Measurements from ENCODE around the gene BCHE. TPM values are rescaled to one million over a fixed set of nuclear protein-coding genes. Genes with fewer than 3 reads are reported as not detected.

BCHE gene
- polyA plus RNA-seq, 2 of the 4 experiments (the other 2 are of a cell fraction), result 2.8 to 5.5 TPM

DNA sequence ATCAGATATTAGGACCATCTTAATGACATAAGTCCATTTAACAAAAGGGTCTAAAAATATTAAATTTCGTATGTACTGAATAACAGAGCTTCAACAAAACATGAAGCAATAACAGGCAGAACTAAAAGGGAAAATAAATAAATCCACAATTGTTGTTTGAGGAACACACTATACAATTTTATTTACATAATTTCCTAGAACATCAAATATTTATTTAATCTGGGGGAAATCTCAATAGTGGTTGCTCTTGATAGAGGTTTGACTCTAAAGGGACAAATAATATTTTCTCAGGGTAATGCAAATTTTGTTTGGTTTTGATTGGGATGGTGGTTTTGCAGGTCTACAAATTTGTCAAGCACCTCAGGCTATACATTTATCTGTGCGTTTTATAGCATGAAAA is 90.3 kb downstream of the BCHE start:
- DNase-seq (ENCODE audit: low read depth in 1 of 2, low spot score in 1 of 2) (no peak), ATAC-seq (no peak), FAIRE-seq (no peak)
- H3K4me3 ChIP-seq, result no peak overlapping the region
- no peak overlapping the region for H3K27ac ChIP-seq
- no peak overlapping the region for H3K4me2 ChIP-seq
- 37% methylated on average over 2 of the region's 2 CpGs for WGBS (ENCODE audit: missing lambda C conversion rate)
- POLR2A ChIA-PET, result no interaction called here
- TF ChIP-seq ZC3H11A (IDR thresholded peaks at IDR 0.05) (no peak), SMC3 (IDR thresholded peaks at IDR 0.05) (no peak), KDM1A (IDR thresholded peaks at IDR 0.05; ENCODE audit: low read depth) (no peak), NPAS2 (CRISPR knock-in tag; IDR thresholded peaks at IDR 0.05; ENCODE audit: borderline replicate concordance) (no peak), HOXB5 (CRISPR knock-in tag; IDR thresholded peaks at IDR 0.05) (no peak), HMGXB4 (CRISPR knock-in tag; IDR thresholded peaks at IDR 0.05; ENCODE audit: borderline replicate concordance) (no peak), JUN (IDR thresholded peaks at IDR 0.05) (no peak), CEBPB (IDR thresholded peaks at IDR 0.05) (no peak), KDM5A (IDR thresholded peaks at IDR 0.05) (no peak), ATOH8 (CRISPR knock-in tag; IDR thresholded peaks at IDR 0.05; ENCODE audit: low read depth) (no peak), USF2 (IDR thresholded peaks at IDR 0.05) (no peak), POLR2AphosphoS2 (conservative IDR thresholded peaks at IDR 0.05; ENCODE audit: low read length) (no peak), CHD2 (IDR thresholded peaks at IDR 0.05; ENCODE audit: low read length, partially characterized antibody) (no peak), EP300 (IDR thresholded peaks at IDR 0.05) (no peak), ZFP36 (IDR thresholded peaks at IDR 0.05; ENCODE audit: borderline replicate concordance, partially characterized antibody) (no peak)
- TF ChIP-seq, protein P1, sequence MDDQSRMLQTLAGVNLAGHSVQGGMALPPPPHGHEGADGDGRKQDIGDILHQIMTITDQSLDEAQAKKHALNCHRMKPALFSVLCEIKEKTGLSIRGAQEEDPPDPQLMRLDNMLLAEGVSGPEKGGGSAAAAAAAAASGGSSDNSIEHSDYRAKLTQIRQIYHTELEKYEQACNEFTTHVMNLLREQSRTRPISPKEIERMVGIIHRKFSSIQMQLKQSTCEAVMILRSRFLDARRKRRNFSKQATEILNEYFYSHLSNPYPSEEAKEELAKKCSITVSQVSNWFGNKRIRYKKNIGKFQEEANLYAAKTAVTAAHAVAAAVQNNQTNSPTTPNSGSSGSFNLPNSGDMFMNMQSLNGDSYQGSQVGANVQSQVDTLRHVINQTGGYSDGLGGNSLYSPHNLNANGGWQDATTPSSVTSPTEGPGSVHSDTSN (IDR thresholded peaks at IDR 0.05), result no peak
- TF ChIP-seq, protein P2, sequence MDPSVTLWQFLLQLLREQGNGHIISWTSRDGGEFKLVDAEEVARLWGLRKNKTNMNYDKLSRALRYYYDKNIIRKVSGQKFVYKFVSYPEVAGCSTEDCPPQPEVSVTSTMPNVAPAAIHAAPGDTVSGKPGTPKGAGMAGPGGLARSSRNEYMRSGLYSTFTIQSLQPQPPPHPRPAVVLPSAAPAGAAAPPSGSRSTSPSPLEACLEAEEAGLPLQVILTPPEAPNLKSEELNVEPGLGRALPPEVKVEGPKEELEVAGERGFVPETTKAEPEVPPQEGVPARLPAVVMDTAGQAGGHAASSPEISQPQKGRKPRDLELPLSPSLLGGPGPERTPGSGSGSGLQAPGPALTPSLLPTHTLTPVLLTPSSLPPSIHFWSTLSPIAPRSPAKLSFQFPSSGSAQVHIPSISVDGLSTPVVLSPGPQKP (IDR thresholded peaks at IDR 0.05; ENCODE audit: low read depth, low read length), result no peak
- no peaks in the 10 kb centered on the region for H3K4me1 ChIP-seq
- H3K9me3 ChIP-seq, result no peaks in the 10 kb centered on the region
- CTCF ChIA-PET, result no interaction called here

GRCh38 chr3:165744025-165744424 is 93.2 kb downstream of the BCHE start:
- ChIA-PET CTCF (no interaction called here), POLR2A (no interaction called here)
- no peak for FAIRE-seq
- 64% methylated on average over 3 of the region's 3 CpGs for WGBS (ENCODE audit: missing lambda C conversion rate)
- Histone ChIP-seq H3K4me1 (no peaks in the 10 kb centered on the region), H3K27ac (no peak overlapping the region), H3K9me3 (no peaks in the 10 kb centered on the region), H3K4me3 (no peak overlapping the region), H3K4me2 (no peak overlapping the region)
- ATAC-seq, result no peak
- DNase-seq (ENCODE audit: low read depth in 1 of 2, low spot score in 1 of 2), result no peak
- TF ChIP-seq GATA3 (IDR thresholded peaks at IDR 0.05; ENCODE audit: borderline replicate concordance), result no peak
- TF ChIP-seq RARB (CRISPR knock-in tag; IDR thresholded peaks at IDR 0.05), result no peak
- TF ChIP-seq, protein P1 (IDR thresholded peaks at IDR 0.05), result no peak
- TF ChIP-seq ZSCAN20 (CRISPR knock-in tag; IDR thresholded peaks at IDR 0.05), result no peak
- TF ChIP-seq E2F6 (IDR thresholded peaks at IDR 0.05; ENCODE audit: borderline replicate concordance, low read depth), result no peak
- no peak for TF ChIP-seq RNF2 (IDR thresholded peaks at IDR 0.05; ENCODE audit: borderline replicate concordance, low read depth)
- no peak for TF ChIP-seq FOSB (CRISPR knock-in tag; IDR thresholded peaks at IDR 0.05)
- TF ChIP-seq ZNF302 (CRISPR knock-in tag; IDR thresholded peaks at IDR 0.05), result no peak
- no peak for TF ChIP-seq PHF8 (IDR thresholded peaks at IDR 0.05; ENCODE audit: borderline replicate concordance, low read depth)
- no peak for TF ChIP-seq EHMT2 (IDR thresholded peaks at IDR 0.05; ENCODE audit: low read depth)
- TF ChIP-seq ATOH8 (CRISPR knock-in tag; IDR thresholded peaks at IDR 0.05; ENCODE audit: low read depth), result no peak
- TF ChIP-seq KDM5A (IDR thresholded peaks at IDR 0.05), result no peak
- TF ChIP-seq MAX (IDR thresholded peaks at IDR 0.05), result no peak
- no peak for TF ChIP-seq ESRRA (IDR thresholded peaks at IDR 0.05; ENCODE audit: borderline replicate concordance, low read length)
- TF ChIP-seq MAZ (IDR thresholded peaks at IDR 0.05; ENCODE audit: borderline replicate concordance, low read depth, low read length), result no peak
- TF ChIP-seq POLR2AphosphoS2 (conservative IDR thresholded peaks at IDR 0.05; ENCODE audit: low read length), result no peak
- no peak for TF ChIP-seq CBX2 (IDR thresholded peaks at IDR 0.05; ENCODE audit: borderline replicate concordance, low read depth)
